TTC549 (cell line): ENCODE data around the gene TOMM40L.

ENCODE experiments used
- FAIRE-seq: peaks from 2 replicates; lab custom pipeline; 2012; peaks lifted over from hg19 to GRCh38; lab: Jason Lieb, UNC

TOMM40L gene

DNA sequence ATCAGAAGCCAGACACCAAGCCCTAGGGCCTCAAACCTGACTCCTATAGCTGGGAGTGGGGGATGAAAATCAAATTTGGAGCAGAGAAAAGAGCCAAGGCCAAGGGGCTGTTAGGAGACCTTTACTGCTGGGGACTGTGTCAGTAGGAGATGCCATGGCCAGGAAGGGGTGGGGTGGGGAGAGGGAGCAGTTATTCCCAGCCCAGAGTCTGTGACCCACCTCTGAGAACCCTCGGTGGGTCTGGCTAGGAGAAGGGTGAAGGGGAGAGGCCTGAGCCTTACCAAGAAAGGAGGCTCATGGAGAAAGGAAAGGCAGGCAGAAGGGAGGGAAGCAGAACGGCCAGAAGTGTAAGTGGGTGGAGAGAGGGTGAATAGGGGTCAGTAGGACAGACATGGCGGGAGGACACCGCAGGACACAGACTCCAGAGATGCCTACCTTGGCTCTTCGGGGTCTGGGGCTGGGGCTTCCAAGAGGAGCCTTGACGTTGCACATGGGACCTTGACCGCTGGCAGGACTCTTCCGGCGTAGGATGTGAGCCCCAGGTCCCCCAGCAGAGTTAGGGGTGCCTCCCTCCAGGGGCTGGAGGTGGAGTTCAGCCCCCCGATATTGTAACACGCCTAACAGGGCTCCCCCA lies 28.2 kb upstream of the TOMM40L start:
- FAIRE-seq, result no peak

DNA sequence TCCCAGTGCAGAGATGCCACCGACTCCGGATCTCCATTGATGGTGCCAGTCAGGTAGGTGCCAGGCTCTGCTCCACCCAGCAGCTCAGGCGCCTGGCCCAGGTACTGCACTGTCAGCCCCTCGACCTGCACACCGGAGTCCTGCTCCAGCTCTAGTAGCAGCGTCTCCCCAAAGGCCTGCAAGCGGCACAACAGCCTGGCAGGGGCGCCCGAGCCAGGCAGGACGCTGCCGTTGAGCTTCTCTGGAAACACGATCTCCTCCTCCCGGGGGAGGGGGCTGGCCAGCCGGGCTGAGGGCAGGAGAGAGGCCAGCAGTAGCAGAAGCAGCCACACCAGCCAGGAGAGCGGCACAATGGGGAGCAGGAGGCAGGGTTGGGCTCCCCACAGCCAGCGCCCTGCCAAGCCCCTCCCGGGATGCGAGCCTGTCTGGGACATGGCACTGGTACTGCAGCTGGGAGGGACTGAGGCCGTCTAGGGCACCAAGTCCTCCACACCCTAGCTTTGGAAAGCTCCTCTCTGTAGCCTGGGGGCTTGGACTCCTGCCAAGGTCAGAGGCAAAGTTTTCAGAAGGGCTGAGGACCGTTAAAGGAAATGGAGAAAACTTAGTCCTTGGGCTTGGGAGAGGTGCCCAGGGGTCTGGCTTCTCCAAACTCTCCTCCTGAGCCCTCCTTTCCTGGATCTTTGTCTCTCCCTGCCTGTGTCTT lies 27.5 kb upstream of the TOMM40L start:
- FAIRE-seq, result no peak

DNA sequence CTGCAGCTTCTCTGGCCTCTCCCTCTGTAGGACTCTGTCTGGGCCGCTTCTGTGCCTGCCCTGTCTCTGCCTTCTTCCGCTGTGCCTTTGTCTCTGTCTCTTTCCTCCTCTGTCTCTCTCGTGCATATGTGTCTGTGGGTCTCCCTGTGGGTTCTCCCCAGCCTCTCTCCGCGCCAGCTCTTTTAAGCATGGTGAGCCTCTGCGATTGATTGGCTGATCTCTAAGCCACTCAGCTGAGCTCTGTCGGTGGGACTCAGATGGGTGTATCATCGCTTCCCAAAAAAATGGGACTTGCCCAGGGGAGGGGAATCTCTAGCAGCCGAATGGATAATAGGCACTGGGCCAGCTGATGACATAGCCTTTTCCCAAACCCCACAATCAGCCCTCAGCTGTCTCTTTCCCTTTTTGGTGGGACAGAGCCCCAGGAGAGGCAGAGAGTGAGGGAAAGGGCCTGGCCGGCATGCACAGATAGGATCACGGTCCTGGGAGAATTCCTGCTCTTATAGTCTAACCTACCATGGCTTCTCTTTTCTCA lies 26.9 kb upstream of the TOMM40L start, which contains the start of gene ADAMTS4:
Gene ADAMTS4, minus strand, starts transcription at position 158 of the 535 bp plus-strand sequence. CDS start 427 bp downstream, outside the sequence.
- no peak for FAIRE-seq

DNA sequence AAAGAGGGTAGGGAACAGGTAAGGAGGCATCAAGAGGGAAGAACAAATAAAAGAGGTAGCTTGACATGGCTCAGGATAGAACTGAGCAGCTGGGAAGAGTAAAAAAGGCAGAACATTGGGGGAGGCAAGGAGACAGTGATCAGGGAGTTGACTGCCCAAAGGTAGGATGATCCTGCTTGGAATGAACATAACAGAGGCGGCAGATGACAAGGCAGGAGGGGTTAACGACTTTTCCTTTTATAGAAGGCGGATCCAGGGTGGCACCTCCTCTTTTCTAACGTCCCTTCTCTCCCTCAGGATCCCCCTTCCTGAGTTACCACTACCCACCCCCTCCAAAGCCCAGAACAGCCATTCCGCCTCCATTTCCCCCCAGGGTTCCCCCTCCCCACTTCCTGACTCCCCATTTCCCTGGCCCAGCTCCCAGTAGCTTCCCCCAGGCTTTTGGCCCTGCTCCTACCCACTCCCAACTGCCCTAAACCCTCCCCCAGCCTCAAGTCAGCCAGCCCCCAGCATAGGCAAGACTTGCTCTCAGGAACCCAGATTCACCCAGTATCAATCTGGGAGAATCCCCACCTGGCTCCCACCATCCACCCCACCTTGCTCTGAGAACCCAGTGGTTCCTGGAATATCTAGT lies 26.2 kb upstream of the TOMM40L start:
- FAIRE-seq, result no peak

DNA sequence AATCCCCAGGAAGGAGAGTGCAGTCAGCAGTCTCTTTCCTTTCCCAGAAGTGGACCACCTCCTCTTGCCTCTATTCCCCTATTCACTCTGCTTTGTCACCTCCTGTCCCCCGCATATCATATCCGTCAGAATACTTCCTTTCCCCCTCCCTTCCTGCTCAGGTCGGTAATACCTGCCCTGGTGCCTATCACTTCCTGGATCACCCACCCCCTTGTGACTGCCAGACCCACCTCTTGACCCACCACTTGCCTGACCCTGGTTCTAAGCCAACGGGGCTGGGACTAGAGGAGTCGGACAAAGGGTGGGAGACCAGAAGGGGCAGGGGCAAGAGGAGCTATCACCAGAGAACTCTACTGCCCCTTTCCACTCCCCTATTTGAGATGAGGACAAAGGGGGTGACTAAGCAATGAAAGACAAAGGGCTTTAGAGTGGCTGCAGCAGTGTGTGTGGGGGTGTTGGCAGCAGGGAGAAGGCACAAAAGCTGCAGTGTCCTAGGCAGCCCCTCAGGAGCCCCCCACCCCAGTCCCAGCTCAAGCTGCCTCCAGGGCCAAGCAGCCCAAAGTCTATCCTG lies 25.4 kb upstream of the TOMM40L start:
- FAIRE-seq, result no peak

DNA sequence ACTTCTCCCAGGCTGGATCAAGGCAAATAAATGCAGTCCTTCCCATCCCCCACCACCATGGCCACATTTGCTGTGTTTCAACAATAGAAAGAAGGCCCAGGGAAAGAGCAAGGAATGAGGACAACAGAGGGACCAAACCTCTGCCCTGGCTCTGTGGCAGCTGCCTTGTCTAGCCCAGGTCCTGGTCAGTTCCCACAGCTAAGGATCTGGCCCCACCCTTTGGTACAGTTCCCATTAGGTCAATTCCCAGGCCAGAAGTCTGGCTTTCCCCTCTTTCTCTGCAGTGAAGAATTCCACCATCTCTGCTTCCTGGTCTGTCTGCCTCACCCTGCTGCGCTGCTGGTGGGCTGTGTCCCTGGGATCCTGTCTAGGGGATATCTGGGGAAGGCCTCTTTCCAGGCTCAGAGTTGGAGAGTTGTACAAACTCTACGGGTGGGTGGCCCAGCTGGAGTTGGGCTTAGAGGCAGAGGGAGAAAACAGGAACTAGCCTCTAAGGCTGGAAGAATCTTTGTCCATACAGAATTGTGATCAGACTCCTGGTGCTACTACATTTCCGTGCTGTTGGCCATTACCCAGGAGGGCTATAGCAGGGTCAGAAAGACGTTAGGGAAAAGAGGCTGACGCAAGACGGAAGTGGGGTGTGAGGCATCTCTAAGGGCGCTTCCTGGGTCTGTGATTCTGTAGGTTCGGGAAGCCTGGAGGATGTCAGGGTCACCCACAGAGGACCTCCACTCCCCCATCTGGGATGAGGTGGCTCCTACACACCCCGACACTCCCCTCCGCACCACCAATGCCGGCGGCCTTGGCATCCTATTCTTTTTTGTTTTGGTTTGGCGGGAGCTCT lies 24.6 kb upstream of the TOMM40L start:
- FAIRE-seq, result no peak

DNA sequence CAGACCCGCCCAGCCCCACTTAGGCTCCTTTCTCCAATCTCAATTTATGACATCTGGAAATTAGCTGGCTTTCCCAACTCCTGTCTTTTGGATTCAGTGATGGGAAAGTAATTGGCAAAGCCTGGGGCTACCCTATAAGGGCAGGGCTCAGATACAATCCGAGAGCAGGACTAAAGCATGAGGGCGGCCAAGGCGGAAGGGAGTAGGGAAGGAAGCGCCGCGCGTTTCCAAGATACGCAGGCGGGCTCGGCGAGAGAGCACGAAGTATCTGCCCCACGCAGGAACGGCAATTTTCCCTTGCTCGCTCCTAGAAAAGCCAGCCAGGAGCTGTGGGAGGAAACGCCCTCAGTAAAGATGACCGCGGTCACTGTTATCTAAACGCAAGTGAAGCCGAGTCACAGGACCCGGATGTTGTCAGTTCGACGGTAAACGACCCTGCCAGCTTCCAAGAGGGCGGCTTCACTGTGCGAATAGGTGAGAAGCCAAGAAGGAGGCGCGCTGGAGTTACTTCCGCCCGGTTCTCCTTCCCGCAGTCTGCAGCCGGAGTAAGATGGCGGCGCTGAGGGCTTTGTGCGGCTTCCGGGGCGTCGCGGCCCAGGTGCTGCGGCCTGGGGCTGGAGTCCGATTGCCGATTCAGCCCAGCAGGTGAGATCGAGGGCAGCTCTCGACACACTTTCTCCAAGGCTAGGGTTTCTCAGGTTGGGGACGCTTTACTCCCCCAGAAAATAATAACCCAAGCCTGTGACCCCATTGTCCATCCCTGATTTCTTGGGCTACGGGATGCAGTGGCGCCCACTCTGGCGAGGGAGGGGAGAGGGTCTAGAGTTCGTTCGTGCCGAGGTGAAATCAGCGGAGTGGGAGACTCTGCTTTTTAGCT lies 23.8 kb upstream of the TOMM40L start, which contains the start of gene NDUFS2:
Gene NDUFS2, plus strand, starts transcription at position 532 of the 877 bp plus-strand sequence. Its CDS starts 19 bp downstream, at position 551.
- peak; percentile 98 for FAIRE-seq

DNA sequence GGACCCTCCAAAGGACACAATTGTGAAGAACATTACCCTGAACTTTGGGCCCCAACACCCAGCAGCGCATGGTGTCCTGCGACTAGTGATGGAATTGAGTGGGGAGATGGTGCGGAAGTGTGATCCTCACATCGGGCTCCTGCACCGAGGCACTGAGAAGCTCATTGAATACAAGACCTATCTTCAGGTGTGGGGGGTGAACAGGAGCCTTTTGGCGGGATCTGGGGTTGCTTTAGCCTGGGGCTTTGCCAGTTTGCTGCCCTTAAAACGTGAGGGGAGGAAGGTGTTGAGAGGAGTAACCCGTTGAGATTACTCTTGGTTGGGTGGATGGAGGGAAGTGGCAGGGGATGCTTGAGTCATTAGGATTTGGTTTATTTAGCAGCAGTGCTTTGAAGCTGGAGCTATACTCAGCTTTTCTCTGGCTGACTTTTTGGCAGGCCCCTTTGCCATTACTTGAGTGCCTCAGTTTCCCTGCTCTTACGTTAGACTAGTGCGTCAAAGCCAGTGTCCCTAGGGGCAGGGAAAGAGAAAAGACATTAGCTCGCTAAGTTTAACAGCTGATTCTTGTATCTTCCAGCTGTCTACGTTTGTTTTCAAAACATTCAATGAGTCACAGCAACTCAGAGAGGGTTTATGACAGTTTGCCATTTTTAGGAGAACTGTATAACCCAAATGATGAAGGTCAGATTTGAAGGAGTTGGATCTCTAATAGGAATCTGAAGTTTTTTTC lies 19.3 kb upstream of the TOMM40L start:
- no peak for FAIRE-seq

DNA sequence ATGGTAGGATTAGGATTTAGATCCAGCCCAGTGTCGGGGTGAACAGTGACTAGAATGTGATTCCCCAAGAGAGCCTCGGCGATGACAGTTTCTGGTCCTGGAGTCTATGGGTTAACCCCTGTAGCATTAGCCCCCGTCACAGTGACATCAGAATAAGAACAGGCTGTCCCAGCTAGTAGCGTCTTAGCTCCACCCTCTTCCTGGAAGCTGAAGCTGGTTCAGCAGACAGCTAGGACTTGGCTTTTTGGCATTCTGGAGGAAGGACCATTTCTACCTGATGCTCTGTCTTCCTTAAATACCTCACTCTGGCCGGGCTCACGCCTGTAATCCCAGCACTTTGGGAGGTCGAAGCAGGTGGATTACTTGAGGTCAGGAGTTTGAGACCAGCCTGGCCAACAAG lies 18.7 kb upstream of the TOMM40L start:
- FAIRE-seq, result no peak

DNA sequence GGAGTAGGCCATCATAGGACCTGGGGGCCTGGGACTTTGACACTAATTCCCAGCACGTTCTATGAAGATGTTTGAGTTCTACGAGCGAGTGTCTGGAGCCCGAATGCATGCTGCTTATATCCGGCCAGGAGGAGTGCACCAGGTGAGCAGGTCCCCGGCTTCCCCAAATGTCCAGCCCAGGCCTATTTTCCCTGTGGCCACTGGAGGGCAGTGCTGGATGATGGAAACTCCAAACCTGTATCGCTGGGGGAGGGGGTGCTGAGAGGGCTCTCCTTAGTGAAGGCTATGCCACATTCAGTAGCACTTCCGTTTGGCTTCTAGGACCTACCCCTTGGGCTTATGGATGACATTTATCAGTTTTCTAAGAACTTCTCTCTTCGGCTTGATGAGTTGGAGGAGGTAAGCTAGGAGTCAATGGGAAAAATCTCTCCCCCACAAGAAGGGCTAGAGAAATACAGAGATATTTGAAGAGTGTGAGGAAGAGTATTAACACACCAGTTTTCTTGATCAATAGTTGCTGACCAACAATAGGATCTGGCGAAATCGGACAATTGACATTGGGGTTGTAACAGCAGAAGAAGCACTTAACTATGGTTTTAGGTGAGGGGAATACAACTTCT lies 16.0 kb upstream of the TOMM40L start:
- FAIRE-seq, result peak; percentile 47

DNA sequence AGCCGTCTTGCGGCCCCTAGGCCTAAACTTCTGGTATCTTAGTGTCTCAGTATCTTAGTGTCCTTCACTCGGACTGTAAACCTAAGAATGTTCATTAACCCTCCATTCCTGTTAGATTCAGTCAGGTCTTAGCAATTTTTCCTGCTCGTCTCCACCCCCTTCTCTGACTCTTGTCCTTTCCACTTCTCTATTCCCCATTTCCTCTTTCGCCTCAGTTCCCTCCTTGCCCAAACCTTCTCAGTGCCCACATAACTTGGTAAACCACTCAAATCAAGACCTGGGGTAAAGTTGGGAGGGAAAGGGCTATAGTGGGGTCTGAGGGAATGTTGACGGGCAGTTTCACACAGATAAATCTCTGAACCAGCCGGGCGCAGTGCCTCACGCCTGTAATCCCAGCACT lies 11.5 kb upstream of the TOMM40L start:
- FAIRE-seq, result no peak

DNA sequence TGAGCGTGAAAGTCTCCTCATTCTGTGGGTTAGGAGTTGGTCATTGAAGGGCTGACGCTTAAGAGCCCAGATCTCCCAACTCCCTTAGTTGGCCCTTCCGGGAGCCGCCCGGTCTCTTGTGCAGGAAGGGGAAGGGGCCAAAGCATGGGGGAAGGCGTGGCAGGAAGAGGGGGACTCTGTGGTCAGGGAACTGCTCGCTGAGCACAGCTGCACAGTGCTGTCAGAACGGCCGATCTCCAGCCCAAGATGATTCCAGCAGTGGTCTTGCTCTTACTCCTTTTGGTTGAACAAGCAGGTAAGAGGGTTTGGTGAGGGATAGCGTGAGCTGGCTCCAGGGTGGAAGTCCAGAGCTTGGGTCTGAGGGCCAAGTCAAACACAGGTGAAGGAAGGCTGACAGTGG lies 10.8 kb upstream of the TOMM40L start, which contains the start of gene FCER1G:
Gene FCER1G, plus strand, starts transcription at position 220 of the 400 bp plus-strand sequence. Its CDS starts 27 bp downstream, at position 247.
- FAIRE-seq, result no peak

DNA sequence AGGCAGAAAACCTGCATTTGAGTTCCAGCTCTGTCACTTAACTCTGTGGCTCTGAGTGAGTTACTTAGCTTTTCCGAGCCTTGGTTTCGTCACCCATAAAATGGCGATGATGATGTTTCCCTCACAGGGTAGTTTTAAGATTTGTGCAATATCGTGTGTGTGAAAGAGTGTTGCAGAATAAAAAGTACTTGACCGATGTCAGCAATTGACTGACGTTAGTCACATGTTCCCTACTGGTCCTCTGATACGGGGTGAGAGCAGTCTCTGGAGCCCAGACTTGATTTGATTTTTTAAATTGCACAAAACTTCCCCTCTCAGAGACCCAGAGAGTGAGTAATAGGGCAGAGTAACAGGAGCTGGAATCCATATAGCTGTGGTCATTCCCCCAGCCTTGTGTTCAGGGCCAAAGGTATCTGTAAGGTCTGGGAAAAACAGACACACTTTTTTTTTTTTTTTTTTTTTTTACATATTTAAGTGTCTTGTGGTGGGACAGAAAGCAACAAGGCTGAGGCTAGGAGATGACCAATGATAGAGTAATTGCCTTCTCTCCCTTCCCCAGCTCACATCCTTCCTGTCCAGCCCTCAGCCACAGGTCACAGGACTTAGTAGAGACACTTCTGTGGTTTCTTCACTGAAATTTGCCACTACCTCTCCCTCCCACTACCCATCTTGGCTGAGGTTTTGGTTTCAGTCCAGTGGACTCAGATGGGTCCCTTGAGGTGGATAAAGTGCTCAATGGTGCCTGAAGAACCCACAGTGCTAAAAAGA lies 8.7 kb upstream of the TOMM40L start:
- FAIRE-seq, result no peak

DNA sequence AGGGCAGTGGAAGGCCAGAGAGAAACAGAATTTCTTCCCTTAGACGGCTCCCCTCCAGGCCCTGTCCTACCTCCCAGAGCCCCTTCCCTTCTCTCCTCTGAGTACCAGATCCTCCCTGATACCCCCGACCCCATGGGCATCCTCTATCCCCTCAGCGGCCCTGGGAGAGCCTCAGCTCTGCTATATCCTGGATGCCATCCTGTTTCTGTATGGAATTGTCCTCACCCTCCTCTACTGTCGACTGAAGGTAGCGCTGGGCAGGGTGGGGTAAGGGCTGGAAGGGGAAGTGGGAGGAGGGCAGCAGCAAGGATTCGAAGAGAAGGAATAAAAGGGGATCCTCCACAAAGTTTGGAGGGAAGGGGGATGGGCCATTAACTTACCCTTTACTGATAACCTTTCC lies 8.0 kb upstream of the TOMM40L start:
- no peak for FAIRE-seq

DNA sequence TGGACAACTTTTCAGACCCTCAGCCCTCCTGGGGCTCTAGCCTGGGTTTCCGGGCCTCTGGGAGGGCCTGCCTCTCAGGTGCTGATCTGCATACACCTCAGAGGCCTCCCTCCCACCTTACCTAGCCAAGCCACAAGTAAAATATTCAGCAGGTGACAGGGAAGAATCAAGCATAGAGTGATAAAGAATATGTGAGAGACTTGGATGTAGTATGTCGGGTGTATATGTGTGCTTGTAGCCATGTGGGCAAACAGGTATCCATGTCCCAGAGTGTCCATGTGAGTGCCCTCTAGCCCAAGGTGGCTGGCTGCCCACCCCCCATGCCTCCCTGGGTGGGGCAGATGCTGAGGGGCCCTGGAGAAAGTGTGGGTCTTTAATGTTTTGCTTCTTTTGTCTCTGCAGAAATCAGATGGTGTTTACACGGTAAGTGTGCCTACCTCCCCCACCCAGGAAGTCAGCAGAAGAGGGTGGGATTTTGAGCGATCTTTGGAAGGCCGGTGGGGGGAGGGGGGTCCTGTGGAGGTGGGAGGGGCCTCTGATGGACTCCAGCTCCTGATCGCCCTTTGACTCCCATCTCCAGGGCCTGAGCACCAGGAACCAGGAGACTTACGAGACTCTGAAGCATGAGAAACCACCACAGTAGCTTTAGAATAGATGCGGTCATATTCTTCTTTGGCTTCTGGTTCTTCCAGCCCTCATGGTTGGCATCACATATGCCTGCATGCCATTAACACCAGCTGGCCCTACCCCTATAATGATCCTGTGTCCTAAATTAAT lies 7.4 kb upstream of the TOMM40L start:
- no peak for FAIRE-seq

DNA sequence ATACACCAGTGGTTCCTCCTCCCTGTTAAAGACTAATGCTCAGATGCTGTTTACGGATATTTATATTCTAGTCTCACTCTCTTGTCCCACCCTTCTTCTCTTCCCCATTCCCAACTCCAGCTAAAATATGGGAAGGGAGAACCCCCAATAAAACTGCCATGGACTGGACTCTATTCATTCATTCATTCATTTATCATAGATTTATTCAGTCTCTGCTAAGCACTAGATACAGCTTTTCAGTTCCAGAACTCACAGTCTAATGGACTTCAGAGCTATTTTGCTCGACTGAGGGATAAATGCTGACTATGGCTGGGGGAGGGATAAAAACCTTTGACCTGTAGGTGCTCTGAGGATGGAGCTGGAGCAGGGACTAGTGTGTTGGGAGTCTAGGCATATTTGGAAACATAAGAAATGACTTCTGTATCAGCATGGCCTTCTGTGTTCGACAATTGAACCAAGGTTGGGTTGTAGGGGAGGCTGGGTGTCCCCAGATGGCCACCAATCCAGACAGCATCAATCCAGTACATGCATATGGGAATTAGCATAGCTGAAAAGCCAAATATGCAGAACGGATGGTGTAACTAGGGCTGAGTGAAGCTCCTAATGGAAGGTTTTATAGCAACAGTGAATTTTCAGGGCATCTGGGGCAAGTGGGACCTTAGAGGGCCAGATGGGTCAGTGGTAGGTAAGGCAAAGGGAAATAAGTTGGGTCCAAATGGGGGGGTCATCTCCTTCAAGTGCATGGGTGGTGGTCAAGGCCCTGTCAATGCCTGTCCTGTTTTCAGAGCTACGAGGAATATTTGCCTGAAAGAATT lies 6.6 kb upstream of the TOMM40L start:
- no peak for FAIRE-seq

DNA sequence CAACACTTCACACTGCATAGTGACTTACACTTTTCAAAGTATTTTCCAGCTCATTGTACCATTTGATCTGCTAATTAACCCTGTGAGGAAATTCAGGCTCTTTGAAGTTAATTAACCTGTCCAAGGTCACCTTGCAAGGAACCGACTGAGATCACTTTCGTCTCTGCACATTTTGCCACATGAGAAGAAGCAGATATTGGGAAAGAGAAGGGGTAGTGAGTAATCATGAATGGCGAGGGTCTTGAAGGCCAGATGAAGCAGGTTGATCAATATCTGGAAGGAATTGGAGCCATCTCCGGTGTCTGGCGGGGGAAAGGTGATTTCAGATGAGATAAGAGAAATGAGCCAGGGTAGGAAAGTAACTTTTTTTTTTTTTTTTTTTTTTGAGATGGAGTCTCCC lies 5.9 kb upstream of the TOMM40L start:
- no peak for FAIRE-seq
